ENCODE data around the gene PCDHB10.
"Not testable (repeated sequence)": the region's sequence is repeated elsewhere in the genome, so short reads cannot be mapped to it uniquely, and the experiment has no call there.

GRCh38 chr5:141184117-141184855, 7.9 kb upstream of the PCDHB10 start:
- TF ChIP-seq, protein P1, sequence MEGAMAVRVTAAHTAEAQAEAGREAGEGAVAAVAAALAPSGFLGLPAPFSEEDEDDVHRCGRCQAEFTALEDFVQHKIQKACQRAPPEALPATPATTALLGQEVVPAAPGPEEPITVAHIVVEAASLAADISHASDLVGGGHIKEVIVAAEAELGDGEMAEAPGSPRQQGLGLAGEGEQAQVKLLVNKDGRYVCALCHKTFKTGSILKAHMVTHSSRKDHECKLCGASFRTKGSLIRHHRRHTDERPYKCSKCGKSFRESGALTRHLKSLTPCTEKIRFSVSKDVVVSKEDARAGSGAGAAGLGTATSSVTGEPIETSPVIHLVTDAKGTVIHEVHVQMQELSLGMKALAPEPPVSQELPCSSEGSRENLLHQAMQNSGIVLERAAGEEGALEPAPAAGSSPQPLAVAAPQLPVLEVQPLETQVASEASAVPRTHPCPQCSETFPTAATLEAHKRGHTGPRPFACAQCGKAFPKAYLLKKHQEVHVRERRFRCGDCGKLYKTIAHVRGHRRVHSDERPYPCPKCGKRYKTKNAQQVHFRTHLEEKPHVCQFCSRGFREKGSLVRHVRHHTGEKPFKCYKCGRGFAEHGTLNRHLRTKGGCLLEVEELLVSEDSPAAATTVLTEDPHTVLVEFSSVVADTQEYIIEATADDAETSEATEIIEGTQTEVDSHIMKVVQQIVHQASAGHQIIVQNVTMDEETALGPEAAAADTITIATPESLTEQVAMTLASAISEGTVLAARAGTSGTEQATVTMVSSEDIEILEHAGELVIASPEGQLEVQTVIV (IDR thresholded peaks at IDR 0.05; ENCODE audit: borderline replicate concordance, partially characterized antibody) = not testable (repeated sequence)
- TF ChIP-seq, protein P2, sequence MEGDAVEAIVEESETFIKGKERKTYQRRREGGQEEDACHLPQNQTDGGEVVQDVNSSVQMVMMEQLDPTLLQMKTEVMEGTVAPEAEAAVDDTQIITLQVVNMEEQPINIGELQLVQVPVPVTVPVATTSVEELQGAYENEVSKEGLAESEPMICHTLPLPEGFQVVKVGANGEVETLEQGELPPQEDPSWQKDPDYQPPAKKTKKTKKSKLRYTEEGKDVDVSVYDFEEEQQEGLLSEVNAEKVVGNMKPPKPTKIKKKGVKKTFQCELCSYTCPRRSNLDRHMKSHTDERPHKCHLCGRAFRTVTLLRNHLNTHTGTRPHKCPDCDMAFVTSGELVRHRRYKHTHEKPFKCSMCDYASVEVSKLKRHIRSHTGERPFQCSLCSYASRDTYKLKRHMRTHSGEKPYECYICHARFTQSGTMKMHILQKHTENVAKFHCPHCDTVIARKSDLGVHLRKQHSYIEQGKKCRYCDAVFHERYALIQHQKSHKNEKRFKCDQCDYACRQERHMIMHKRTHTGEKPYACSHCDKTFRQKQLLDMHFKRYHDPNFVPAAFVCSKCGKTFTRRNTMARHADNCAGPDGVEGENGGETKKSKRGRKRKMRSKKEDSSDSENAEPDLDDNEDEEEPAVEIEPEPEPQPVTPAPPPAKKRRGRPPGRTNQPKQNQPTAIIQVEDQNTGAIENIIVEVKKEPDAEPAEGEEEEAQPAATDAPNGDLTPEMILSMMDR (IDR thresholded peaks at IDR 0.05 in 2 of 3, conservative IDR thresholded peaks at IDR 0.05 in 1 of 3; ENCODE audit: control insufficient read depth in 2 of 3, extremely low read depth in 1 of 3, insufficient read depth in 1 of 3, low read depth in 3 of 3, low read length in 3 of 3) = not testable (repeated sequence)
- TF ChIP-seq POLR2A (IDR thresholded peaks at IDR 0.05; ENCODE audit: low read depth, low read length); SUZ12 (IDR thresholded peaks at IDR 0.05; ENCODE audit: unreplicated experiment); MEF2A (IDR thresholded peaks at IDR 0.05; ENCODE audit: insufficient read depth, low read depth, low read length); EZH2 (IDR thresholded peaks at IDR 0.05; ENCODE audit: borderline replicate concordance, control insufficient read depth, low read depth, low read length); CHD1 (IDR thresholded peaks at IDR 0.05; ENCODE audit: low read depth, low read length); JUND (IDR thresholded peaks at IDR 0.05; ENCODE audit: low read depth, low read length); SP1 (IDR thresholded peaks at IDR 0.05; ENCODE audit: low read depth, low read length): not testable (repeated sequence)
- TF ChIP-seq, protein P3, sequence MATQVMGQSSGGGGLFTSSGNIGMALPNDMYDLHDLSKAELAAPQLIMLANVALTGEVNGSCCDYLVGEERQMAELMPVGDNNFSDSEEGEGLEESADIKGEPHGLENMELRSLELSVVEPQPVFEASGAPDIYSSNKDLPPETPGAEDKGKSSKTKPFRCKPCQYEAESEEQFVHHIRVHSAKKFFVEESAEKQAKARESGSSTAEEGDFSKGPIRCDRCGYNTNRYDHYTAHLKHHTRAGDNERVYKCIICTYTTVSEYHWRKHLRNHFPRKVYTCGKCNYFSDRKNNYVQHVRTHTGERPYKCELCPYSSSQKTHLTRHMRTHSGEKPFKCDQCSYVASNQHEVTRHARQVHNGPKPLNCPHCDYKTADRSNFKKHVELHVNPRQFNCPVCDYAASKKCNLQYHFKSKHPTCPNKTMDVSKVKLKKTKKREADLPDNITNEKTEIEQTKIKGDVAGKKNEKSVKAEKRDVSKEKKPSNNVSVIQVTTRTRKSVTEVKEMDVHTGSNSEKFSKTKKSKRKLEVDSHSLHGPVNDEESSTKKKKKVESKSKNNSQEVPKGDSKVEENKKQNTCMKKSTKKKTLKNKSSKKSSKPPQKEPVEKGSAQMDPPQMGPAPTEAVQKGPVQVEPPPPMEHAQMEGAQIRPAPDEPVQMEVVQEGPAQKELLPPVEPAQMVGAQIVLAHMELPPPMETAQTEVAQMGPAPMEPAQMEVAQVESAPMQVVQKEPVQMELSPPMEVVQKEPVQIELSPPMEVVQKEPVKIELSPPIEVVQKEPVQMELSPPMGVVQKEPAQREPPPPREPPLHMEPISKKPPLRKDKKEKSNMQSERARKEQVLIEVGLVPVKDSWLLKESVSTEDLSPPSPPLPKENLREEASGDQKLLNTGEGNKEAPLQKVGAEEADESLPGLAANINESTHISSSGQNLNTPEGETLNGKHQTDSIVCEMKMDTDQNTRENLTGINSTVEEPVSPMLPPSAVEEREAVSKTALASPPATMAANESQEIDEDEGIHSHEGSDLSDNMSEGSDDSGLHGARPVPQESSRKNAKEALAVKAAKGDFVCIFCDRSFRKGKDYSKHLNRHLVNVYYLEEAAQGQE (IDR thresholded peaks at IDR 0.05; ENCODE audit: low read depth, low read length) = not testable (repeated sequence)
